GM19463 (cell line): ENCODE measurements around the gene XKR8.
"Not testable (repeated sequence)": the region's sequence is repeated elsewhere in the genome, so short reads cannot be mapped to it uniquely, and the experiment has no call there.

Source experiments
- ATAC-seq: cut with Tn5 transposase; IDR thresholded peaks from one replicate; pipeline ENCODE4 v1.9.1; 2021; ENCODE audit warnings: mild to moderate bottlenecking, moderate library complexity; ENCODE audit not compliant: unreplicated experiment

XKR8 gene

GRCh38 chr1:27980216-27980845 lies 20.6 kb downstream of the XKR8 start:
- ATAC-seq: no peak

DNA sequence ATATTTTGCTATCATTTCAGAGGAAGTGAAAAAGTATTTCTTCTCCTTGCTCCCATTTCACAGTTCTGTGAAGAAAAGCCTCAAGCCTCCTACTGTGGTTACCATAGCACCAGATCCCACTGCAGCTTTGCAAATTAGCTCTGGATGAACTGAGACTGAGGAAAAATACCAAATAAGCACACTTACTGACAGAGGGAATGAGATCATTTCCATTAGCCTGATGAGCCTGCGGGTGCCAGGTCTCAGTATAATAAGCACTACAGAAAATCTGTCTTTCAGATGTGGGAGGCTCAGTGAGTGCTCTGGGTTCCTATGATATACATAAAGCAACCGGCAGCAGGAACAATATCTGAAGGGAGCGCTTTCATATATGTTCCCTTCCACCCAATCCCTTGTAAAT lies 21.4 kb downstream of the XKR8 start:
- no peak for ATAC-seq

- ATAC-seq: no peak
Observed at GRCh38 chr1:27990920-27991537, 31.3 kb downstream of the XKR8 start.

DNA sequence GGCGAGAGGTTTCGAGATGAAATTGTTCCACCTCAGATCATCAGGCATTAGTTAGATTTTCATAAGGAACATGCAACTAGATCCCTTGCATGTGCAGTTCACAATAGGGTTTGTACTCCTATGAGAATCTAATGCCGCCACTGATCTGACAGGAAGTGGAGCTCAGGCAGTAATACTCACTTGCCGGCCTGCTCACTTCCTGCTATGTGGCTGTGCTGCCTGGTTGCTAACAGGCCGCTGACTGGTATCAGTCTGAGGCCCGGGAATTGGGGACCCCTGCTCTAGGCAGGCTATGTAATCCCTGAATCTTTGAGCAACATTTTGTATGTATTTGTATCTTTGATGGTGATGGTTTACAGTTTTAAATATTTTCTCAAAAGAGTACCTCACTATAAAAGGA lies 32.5 kb downstream of the XKR8 start:
- no peak for ATAC-seq

DNA sequence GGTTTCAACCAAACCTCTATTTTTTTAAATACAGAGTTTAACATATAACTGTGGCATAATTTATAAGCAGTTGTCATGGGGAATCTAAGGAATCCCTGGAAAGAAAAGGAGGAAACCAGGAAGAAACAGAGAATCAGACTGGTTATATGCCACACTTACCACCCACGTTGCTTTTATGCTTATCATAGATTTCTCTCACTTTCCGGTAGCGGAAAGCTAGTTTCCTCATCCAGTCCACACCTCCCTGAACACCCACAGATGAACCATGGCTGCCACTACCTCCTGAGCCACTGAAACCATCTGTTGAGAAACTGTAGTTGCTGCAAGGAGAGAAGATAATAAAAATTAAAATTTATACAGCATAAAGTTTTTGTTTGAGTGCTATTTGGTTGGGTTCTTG lies 33.5 kb downstream of the XKR8 start:
- ATAC-seq: no peak

- no peak for ATAC-seq
Observed at GRCh38 chr1:27994060-27994459, 34.3 kb downstream of the XKR8 start.

DNA sequence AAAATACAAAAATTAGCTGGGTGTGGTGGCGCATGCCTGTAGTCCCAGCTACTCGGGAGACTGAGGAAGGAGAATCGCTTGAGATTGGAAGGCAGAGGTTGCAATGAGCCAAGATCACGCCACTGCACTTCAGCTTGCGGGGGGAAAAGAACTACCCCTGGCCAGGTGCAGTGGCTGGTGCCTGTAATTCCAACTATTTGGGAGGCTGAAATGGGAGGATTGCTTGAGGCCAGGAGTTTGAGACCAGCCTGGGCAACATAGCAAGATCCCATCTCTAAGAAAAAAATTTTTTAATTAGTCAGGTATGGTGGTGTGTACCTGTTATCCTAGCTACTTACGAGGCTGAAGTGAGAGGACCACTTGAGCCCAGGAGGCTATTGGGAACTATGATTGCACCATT lies 34.8 kb downstream of the XKR8 start:
- not testable (repeated sequence) for ATAC-seq

GRCh38 chr1:27999055-27999454 lies 39.3 kb downstream of the XKR8 start:
- ATAC-seq: no peak

DNA sequence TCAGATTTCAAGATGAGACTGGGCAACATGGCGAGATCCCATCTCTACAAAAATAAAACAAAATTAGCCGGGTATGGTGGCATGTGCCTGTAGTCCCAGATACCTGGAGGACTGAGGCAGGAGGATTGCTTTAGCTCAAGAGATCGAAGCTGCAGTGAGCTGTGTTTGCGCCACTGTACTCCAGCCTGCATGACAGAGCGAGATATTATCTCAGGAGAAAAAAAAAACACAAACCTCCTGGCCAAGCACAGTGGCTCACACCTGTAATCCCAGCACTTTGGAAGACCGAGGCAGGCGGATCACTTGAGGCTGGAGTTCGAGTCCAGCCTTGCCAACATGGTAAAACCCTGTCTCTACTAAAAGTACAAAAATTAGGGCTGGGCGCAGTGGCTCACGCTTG lies 42.8 kb downstream of the XKR8 start:
- ATAC-seq: no peak

DNA sequence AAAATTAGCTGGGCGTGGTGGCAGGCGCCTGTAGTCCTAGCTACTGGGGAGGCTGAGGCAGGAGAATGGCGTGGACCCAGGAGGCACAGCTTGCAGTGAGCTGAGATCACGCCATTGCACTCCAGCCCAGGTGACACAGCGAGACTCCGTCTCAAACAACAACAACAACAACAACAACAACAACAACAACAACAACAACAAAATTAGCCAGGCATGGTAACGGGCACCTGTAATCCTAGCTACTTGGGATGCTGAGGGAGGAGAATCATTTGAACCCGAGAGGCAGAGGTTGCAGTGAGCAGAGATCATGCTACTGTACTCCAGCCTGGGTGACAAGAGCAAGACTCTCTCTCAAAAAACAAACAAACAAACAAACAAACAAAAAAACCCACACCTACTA lies 43.3 kb downstream of the XKR8 start:
- ATAC-seq: not testable (repeated sequence)

DNA sequence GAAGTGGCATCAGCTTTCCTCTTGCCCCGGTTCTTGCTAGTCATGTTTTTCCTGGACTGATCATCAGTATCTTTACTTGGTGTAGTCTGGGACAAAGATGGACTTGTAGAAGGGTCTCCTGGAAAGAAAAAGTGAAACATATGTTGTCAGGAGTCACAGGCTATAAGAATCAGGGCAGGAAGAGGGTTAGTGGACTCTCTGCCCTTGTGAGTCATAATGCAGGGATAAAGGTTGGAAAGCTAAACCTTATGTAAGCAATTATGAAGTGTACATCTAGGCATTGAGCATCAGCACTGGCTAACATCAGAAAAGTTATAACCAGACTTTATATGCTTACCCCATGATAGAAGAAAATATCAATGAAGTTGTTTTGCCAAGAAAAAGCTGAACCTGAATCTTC lies 51.2 kb downstream of the XKR8 start:
- ATAC-seq: no peak
